PFSK-1 (cell line): ENCODE data around the gene CAPN14.

Source experiments
- FOXP2 ChIP-seq: optimal IDR thresholded peaks from 2 replicates; pipeline ENCODE3; 2011; ENCODE audit warnings: borderline replicate concordance, control low read depth, inconsistent platforms; ENCODE audit not compliant: insufficient read depth; ENCODE audit errors: extremely low read length, extremely low read depth
- POLR2AphosphoS5 ChIP-seq: IDR thresholded peaks from 2 replicates; pipeline ENCODE4 v1.6.1; 2012; ENCODE audit warnings: low read depth, mild to moderate bottlenecking, control low read depth, low read length, moderate library complexity
- SIN3A ChIP-seq: IDR thresholded peaks from 2 replicates; pipeline ENCODE4 v1.6.1; 2012; ENCODE audit warnings: mild to moderate bottlenecking, low read length, moderate library complexity, borderline replicate concordance; ENCODE audit not compliant: insufficient read depth
- TAF1 ChIP-seq: IDR thresholded peaks from 2 replicates; pipeline ENCODE4 v1.6.1; 2012; ENCODE audit warnings: low read length, control low read depth, borderline replicate concordance; ENCODE audit not compliant: insufficient read depth
- TF ChIP-seq, protein P1 (sequence below), 2 experiments: IDR thresholded peaks; 2 replicates each; pipeline versions ENCODE4 v1.6.1 to v1.8.0; 2011 to 2012; ENCODE audit warnings: low read depth in 2 of 2, low read length in 2 of 2, control low read depth in 1 of 2, inconsistent platforms in 1 of 2, mild to moderate bottlenecking in 1 of 2, moderate library complexity in 1 of 2; ENCODE audit not compliant: insufficient read depth in 1 of 2

The CAPN14 gene

DNA sequence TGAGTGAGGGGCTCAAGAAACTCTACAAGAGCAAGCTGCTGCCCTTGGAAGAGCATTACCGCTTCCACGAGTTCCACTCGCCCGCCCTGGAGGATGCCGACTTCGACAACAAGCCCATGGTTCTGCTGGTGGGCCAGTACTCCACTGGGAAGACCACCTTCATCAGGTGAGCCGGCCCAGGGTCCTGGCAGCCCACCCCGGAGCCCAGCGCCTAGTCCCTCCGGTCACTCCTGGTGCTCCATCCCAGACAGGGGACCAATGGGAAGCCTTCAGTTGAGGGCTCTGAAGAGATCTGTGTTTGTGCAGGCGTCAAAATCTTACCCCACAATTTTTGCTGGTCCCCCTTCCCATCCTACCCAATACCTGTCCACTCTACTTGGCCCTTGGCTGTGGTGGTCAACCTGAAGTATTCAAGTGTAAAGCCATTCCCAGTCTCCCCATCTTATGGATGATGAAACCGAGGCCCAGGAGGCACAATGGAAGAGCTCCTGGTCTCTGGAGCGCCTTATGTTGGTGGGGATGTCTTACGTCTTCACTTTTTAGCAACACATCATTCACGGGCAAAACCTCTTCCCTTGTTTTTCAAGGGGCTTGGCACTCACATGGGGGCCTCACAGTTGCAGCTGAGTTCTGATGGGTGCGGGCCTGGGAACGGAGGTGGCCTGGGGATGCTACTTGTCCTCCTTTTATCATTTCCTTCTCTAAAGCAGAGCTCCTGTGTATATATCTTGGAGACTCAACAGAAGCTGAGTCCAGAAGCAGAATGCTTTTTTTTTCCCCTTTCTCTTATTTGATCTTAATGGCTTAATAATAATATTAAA, 17.6 kb upstream of the CAPN14 start:
- no peak for TF ChIP-seq SIN3A

DNA sequence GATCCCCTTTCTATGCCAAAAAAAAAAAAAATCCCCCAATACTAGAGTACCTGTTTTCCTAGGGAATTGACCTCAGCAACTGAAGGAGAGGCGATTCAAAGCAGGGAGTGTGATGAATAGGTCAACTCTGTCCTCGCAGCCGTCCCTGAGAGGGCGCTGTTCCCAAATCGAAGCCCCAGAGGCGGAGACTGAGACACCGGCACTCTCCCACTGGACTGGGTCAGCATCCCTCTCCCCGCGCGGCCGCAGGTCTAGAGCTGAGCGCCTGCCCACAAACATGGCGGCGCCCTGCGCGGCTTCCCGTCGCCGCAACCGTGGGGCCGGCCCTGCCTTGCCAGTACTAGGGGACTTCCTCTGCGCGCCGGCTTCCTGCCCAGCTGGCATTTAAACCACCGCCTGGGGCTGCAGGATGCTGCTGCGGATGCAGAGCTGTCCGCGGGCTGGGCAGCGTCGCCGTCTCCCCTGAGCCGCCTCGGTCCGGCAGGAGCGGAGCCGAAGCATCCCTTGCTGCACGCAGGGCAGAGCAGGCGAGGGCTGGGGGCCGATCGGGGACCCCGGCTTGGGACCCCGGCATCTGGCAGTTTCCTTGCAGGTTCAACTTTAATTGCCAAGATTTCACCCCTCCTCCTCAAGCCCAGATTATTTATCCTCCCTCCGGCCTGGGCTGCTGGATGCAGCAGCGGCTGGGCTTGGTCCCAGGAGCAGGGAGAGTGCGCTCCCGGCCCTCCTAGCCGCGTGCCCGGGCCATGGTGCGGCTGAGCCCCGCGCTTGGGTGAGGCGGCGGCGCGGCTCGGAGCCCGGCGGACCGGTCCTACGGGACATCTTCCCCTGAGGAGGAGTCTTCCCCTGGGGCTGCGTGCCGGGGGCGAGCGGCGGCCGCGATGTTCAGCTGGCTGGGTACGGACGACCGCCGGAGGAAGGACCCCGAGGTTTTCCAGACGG, 16.7 kb upstream of the CAPN14 start, which contains the start of gene EHD3:
EHD3 (plus strand) TSS at position 412 of the 942 bp plus-strand sequence; CDS start at position 882, 470 bp downstream.
- TF ChIP-seq TAF1 (no peak), SIN3A (peak; percentile 95), FOXP2 (peak; percentile 92), POLR2AphosphoS5 (peak; percentile 51; the same call in 1 of the 2 replicates)
- TF ChIP-seq, protein P1, sequence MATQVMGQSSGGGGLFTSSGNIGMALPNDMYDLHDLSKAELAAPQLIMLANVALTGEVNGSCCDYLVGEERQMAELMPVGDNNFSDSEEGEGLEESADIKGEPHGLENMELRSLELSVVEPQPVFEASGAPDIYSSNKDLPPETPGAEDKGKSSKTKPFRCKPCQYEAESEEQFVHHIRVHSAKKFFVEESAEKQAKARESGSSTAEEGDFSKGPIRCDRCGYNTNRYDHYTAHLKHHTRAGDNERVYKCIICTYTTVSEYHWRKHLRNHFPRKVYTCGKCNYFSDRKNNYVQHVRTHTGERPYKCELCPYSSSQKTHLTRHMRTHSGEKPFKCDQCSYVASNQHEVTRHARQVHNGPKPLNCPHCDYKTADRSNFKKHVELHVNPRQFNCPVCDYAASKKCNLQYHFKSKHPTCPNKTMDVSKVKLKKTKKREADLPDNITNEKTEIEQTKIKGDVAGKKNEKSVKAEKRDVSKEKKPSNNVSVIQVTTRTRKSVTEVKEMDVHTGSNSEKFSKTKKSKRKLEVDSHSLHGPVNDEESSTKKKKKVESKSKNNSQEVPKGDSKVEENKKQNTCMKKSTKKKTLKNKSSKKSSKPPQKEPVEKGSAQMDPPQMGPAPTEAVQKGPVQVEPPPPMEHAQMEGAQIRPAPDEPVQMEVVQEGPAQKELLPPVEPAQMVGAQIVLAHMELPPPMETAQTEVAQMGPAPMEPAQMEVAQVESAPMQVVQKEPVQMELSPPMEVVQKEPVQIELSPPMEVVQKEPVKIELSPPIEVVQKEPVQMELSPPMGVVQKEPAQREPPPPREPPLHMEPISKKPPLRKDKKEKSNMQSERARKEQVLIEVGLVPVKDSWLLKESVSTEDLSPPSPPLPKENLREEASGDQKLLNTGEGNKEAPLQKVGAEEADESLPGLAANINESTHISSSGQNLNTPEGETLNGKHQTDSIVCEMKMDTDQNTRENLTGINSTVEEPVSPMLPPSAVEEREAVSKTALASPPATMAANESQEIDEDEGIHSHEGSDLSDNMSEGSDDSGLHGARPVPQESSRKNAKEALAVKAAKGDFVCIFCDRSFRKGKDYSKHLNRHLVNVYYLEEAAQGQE (IDR thresholded peaks at IDR 0.05; ENCODE audit: insufficient read depth in 1 of 2, low read depth in 2 of 2, low read length in 2 of 2) = 0 out of 4 replicates have a peak, but pooled peaks of 1 of the 2 experiments have one; percentile 50

DNA sequence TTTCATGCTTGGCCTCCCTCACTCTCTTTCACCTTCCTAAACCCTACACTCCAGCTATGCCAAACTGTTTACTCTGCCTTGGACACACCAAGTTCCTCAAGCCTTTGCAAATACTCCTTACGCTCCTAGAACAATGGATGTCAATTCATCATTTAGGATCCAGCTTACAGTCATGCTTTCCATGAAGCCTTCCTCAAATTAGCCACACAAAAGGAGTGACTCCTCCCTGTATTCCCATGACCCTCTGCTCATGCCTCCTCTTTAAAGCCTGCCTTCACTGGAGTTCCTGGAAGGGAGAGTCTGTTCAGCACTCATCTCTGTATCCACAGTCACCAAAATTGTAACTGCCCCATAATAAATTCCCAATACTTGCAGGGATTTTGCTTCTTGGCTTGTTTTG, 15.9 kb upstream of the CAPN14 start:
- TF ChIP-seq FOXP2 (no peak), POLR2AphosphoS5 (no peak)

DNA sequence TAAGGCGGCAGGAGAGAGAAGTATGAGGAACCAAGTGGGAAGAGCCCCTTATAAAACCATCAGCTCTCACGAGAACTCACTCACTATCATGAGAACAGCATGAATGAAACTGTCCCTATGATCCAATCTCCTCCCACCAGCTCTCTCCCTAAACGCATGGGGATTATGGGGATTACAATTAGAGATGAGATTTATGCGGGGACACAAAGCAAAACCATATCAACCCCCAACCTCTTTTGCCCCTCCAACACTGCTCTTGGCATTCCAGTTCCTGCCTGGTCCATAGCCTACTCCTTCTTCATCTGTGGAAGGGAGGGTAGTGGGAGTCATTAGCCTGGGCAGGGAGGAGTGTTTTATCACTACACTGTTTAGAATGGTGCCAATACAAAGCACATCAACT, 15.3 kb upstream of the CAPN14 start:
- TF ChIP-seq SIN3A (no peak), POLR2AphosphoS5 (no peak)

DNA sequence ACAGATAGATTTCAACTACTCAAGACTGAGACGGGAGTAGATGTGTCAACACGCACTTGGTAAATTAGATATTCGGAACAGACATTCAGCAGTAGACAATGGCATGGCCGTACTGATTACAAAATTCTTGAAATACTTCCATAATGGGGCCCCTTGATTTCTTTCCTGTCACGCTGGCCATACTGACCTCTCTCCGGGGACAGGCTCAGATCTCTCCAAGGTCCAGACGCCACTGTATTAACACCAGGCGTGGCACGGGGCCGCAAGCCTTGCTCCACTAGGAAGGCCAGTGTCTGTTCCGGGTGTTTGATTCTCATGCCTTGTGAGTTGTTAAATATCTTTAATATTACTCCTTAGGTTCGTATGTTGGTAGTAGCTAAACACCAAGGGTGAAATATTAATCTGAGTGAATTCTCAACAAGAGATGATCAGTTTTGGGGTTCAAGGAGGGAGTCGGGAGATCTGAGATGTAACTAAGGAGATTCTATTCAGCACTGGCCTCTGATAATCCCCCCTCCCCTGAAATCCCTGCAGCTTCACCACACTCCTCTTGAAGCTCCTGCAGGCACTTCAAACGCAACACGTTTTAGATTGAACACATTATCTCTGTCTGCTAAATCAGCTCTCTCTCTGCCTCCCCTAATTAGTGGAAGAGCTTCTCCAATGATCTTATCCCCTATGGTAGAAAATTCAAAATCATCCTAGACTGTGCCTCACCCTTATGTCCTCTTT, 14.4 kb upstream of the CAPN14 start:
- TF ChIP-seq SIN3A = no peak

DNA sequence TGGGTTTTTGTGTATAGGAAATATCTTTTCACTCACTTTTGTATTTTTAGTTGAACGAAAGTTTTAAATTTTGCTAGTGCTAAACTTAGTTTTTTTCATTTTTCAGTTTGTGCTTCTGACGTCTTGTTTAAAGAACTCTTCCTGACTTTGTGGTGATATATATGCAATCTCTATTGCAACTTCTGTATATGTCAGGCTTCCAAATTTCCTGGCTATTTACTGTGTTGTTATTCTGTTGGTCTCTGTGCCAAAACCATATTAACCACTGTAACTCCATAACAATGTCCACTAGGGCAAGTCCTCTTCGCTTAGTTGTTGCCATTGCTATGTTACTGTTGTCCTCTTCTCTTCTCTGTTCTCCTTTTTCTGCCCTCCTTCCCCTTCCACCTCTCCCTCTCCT, 13.4 kb upstream of the CAPN14 start:
- TF ChIP-seq FOXP2 = no peak
- TF ChIP-seq TAF1 = no peak
- TF ChIP-seq, protein P1 (IDR thresholded peaks at IDR 0.05; ENCODE audit: insufficient read depth in 1 of 2, low read depth in 2 of 2, low read length in 2 of 2) = no peak
- TF ChIP-seq POLR2AphosphoS5 = no peak
- no peak for TF ChIP-seq SIN3A

DNA sequence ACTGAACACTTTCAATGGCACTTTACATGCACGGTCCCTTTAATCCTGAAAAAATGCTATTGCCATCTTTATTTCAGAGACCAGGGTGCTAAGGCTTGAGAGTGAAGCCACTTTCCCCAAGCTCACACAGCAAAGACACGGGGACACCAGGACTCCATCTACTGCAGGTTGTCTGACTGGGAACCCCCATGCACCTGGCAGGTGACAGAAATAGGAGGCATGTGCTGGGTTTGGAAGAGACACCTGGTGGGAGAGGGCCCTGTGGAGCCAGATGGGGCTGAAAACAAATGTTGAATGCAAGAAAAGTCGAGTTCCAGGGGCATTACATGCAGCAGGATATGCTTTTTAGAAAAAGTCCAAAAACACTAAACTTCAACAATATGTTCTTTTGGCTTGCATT, 11.4 kb upstream of the CAPN14 start:
- TF ChIP-seq TAF1 (no peak), POLR2AphosphoS5 (no peak), SIN3A (no peak), FOXP2 (no peak)
- TF ChIP-seq, protein P1 (IDR thresholded peaks at IDR 0.05; ENCODE audit: insufficient read depth in 1 of 2, low read depth in 2 of 2, low read length in 2 of 2) = no peak
